OCI-LY1 (cell line): ENCODE measurements around the gene KLHL6.

Experiments
- H2AFZ ChIP-seq: fragments of 200-600 bp; sonication (generic), shearing (Covaris generic); 2 replicates; pipeline ENCODE4 v1.6.0; 2014; ENCODE audit warnings: antibody characterized with exemption, mild to moderate bottlenecking, low read length
- H3F3A ChIP-seq: fragments of 200-600 bp; sonication (generic), shearing (Covaris generic); 2 replicates; pipeline ENCODE4 v1.6.0; 2014; ENCODE audit warnings: mild to moderate bottlenecking, antibody characterized with exemption, low read length, moderate library complexity; ENCODE audit not compliant: insufficient read depth
- H3K27ac ChIP-seq: fragments of 200-600 bp; sonication (generic); 2 replicates; pipeline ENCODE4 v1.5.1; 2014; ENCODE audit warnings: low read length, mixed run types, mild to moderate bottlenecking, low read depth; ENCODE audit not compliant: poor library complexity, severe bottlenecking
- H3K27me3 ChIP-seq: fragments of 200-600 bp; sonication (generic); 2 replicates; pipeline ENCODE4 v1.6.0; 2014; ENCODE audit warnings: antibody characterized with exemption, mild to moderate bottlenecking, low read length, moderate library complexity; ENCODE audit not compliant: insufficient read depth
- H3K36me3 ChIP-seq: fragments of 200-600 bp; sonication (generic); 2 replicates; pipeline ENCODE4 v1.6.1; 2014; ENCODE audit warnings: mild to moderate bottlenecking, antibody characterized with exemption, low read length, moderate library complexity, mixed read lengths; ENCODE audit not compliant: insufficient read depth
- H3K4me1 ChIP-seq: fragments of 200-600 bp; sonication (generic); 2 replicates; pipeline ENCODE4 v1.5.1; 2014; ENCODE audit warnings: mild to moderate bottlenecking, low read length, moderate library complexity; ENCODE audit not compliant: insufficient read depth, severe bottlenecking
- H3K4me2 ChIP-seq: fragments of 200-600 bp; sonication (generic), shearing (Covaris generic); 2 replicates; pipeline ENCODE4 v1.6.1; 2014; ENCODE audit warnings: low read length
- H3K4me3 ChIP-seq: fragments of 200-600 bp; sonication (generic); 2 replicates; pipeline ENCODE4 v1.5.1; 2014; ENCODE audit warnings: low read length, low read depth, mild to moderate bottlenecking, mixed read lengths; ENCODE audit not compliant: poor library complexity, severe bottlenecking
- H3K79me2 ChIP-seq: fragments of 200-600 bp; shearing (Covaris generic); 2 replicates; pipeline ENCODE4 v1.6.1; 2016; ENCODE audit warnings: mixed run types, low read length, mixed read lengths; ENCODE audit not compliant: insufficient read depth
- H3K9ac ChIP-seq: fragments of 200-600 bp; sonication (generic), shearing (Covaris generic); 2 replicates; pipeline ENCODE4 v1.6.1; 2014; ENCODE audit warnings: mild to moderate bottlenecking, low read length, mixed read lengths
- H3K9me2 ChIP-seq: fragments of 200-600 bp; sonication (generic), shearing (Covaris generic); 2 replicates; pipeline ENCODE4 v1.6.1; 2014; ENCODE audit warnings: low read depth, mild to moderate bottlenecking, low read length, mixed read lengths
- H3K9me3 ChIP-seq: fragments of 200-600 bp; shearing (Covaris generic); 2 replicates; pipeline ENCODE4 v1.6.1; 2014; ENCODE audit warnings: low read length, mixed read lengths
- H4K20me1 ChIP-seq: fragments of 200-600 bp; sonication (generic), shearing (Covaris generic); 2 replicates; pipeline ENCODE4 v1.6.0; 2016; ENCODE audit warnings: mild to moderate bottlenecking, low read length; ENCODE audit not compliant: insufficient read depth
- CTCF ChIP-seq: fragments of 200-600 bp; sonication (generic), shearing (Covaris generic); IDR thresholded peaks from 2 replicates; pipeline ENCODE4 v1.5.1; 2017; ENCODE audit warnings: mild to moderate bottlenecking, antibody characterized with exemption, low read length, moderate library complexity, mixed read lengths
- EZH2 ChIP-seq: fragments of 200-600 bp; sonication (generic), shearing (Covaris generic); IDR thresholded peaks from 2 replicates; pipeline ENCODE4 v1.8.0; 2017; ENCODE audit warnings: borderline replicate concordance, mixed run types, mild to moderate bottlenecking, antibody characterized with exemption, low read length, moderate library complexity, mixed read lengths

Gene KLHL6

GRCh38 chr3:183558495-183558894 lies 3.0 kb upstream of the KLHL6 start:
- H3K9me3 ChIP-seq = no peaks in the 10 kb centered on the region
- no peaks in the 10 kb centered on the region for H4K20me1 ChIP-seq
- H3K9ac ChIP-seq = no peak overlapping the region
- H2AFZ ChIP-seq = no peak overlapping the region
- peaks cover 20% of the 10 kb centered on the region for H3K79me2 ChIP-seq
- peaks cover 13% of the 10 kb centered on the region; the same call in 1 of the 2 replicates for H3K36me3 ChIP-seq
- H3F3A ChIP-seq = no peaks in the 10 kb centered on the region; the same call in 1 of the 2 replicates
- H3K27ac ChIP-seq = peak overlapping the region; percentile 50
- peaks cover 40% of the 10 kb centered on the region for H3K4me1 ChIP-seq
- H3K4me2 ChIP-seq = no peak overlapping the region
- H3K9me2 ChIP-seq = no peaks in the 10 kb centered on the region
- TF ChIP-seq CTCF (no peak), EZH2 (no peak)
- H3K27me3 ChIP-seq = no peaks in the 10 kb centered on the region
- H3K4me3 ChIP-seq = no peak overlapping the region

GRCh38 chr3:183556722-183557121 lies 1.2 kb upstream of the KLHL6 start:
- no peaks in the 10 kb centered on the region for H3K9me3 ChIP-seq
- H3K4me1 ChIP-seq = peaks cover 51% of the 10 kb centered on the region
- peaks cover 5% of the 10 kb centered on the region; the same call in 1 of the 2 replicates for H3F3A ChIP-seq
- H3K4me3 ChIP-seq = peak overlapping the region; percentile 94
- peak overlapping the region; percentile 82 for H3K4me2 ChIP-seq
- H3K36me3 ChIP-seq = peaks cover 22% of the 10 kb centered on the region
- H3K9me2 ChIP-seq = no peaks in the 10 kb centered on the region
- no peaks in the 10 kb centered on the region for H3K27me3 ChIP-seq
- no peak for TF ChIP-seq CTCF
- no peak for TF ChIP-seq EZH2
- H3K79me2 ChIP-seq = peaks cover 36% of the 10 kb centered on the region
- no peak overlapping the region for H2AFZ ChIP-seq
- no peaks in the 10 kb centered on the region for H4K20me1 ChIP-seq
- H3K27ac ChIP-seq = peak overlapping the region; percentile 95
- peak overlapping the region; percentile 86 for H3K9ac ChIP-seq

- H3K9me2 ChIP-seq = no peaks in the 10 kb centered on the region
- no peak for TF ChIP-seq EZH2
- TF ChIP-seq CTCF = no peak
- H3K27ac ChIP-seq = peak overlapping the region; percentile 95
- peaks cover 40% of the 10 kb centered on the region for H3K36me3 ChIP-seq
- peaks cover 62% of the 10 kb centered on the region for H3K4me1 ChIP-seq
- no peak overlapping the region for H2AFZ ChIP-seq
- peak overlapping the region; percentile 97 for H3K4me2 ChIP-seq
- peak overlapping the region; percentile 86 for H3K9ac ChIP-seq
- H3K9me3 ChIP-seq = no peaks in the 10 kb centered on the region
- H3F3A ChIP-seq = 0 out of 2 replicates have a peak, but pooled peaks cover 5% of the 10 kb centered on the region
- no peaks in the 10 kb centered on the region for H4K20me1 ChIP-seq
- H3K4me3 ChIP-seq = peak overlapping the region; percentile 94
- H3K79me2 ChIP-seq = peaks cover 59% of the 10 kb centered on the region
- no peaks in the 10 kb centered on the region for H3K27me3 ChIP-seq
Measured at GRCh38 chr3:183554377-183554776, 1.1 kb downstream of the KLHL6 start.
